Endothelial cell of umbilical vein (primary cell): Measurements from ENCODE around the gene SLC35B4. TPM values are rescaled to one million over a fixed set of nuclear protein-coding genes. Genes with fewer than 3 reads are reported as not detected.

Experiments
- BruUV-seq: library from RNA; stranded (reverse); fragments of 400-500 nt; replicated peaks from 2 replicates; lab custom pipeline; 2021; lab: Mats Ljungman, UMichigan
- CTCF ChIA-PET: fragments of 300-600, 350-600 bp; sonication (Branson Sonifier 250); formaldehyde crosslinking; loops from one replicate; lab custom pipeline; 2021; ENCODE audit warnings: antibody characterized with exemption, inconsistent platforms; lab: Charles Lee
- POLR2A ChIA-PET: fragments of 300-600, 350-600 bp; sonication (Branson Sonifier 250); formaldehyde crosslinking; loops from one replicate; lab custom pipeline; 2021; ENCODE audit warnings: antibody characterized with exemption, inconsistent platforms; lab: Charles Lee
- DNase-seq: peaks from one replicate; pipeline ENCODE4 v3.0.0-alpha.2; 2011; ENCODE audit warnings: low read depth, low spot score
- FAIRE-seq: peaks from 2 replicates; lab custom pipeline; 2011; peaks lifted over from hg19 to GRCh38; lab: Jason Lieb, UNC
- H2AFZ ChIP-seq: 2 replicates; pipeline ENCODE4 v1.6.0; 2012; ENCODE audit warnings: low read depth, low read length, control low read depth, inconsistent platforms
- H3K27ac ChIP-seq: 2 replicates; pipeline ENCODE4 v1.5.1; 2011; ENCODE audit warnings: low read depth, mild to moderate bottlenecking, control low read depth, low read length, moderate library complexity; ENCODE audit not compliant: insufficient read depth
- H3K27me3 ChIP-seq, 2 experiments: 2 replicates each; pipeline versions ENCODE4 v1.6.0 to v1.6.1; 2011; ENCODE audit warnings: low read length in 2 of 2, mixed read lengths in 1 of 2; ENCODE audit not compliant: control insufficient read depth in 2 of 2, insufficient read depth in 2 of 2
- H3K36me3 ChIP-seq, 2 experiments: 2 replicates in 1 of 2; 3 replicates in 1 of 2; pipeline ENCODE4 v1.5.1; 2011; ENCODE audit warnings: low read length in 2 of 2, mild to moderate bottlenecking in 1 of 2, moderate library complexity in 1 of 2; ENCODE audit not compliant: control insufficient read depth in 2 of 2, insufficient read depth in 2 of 2; ENCODE audit errors: extremely low read depth in 1 of 2
- H3K4me1 ChIP-seq: 3 replicates; pipeline ENCODE4 v1.5.1; 2011; ENCODE audit warnings: mild to moderate bottlenecking, low read length; ENCODE audit not compliant: control insufficient read depth, insufficient read depth; ENCODE audit errors: extremely low read depth
- H3K4me2 ChIP-seq: 2 replicates; pipeline ENCODE4 v1.6.1; 2011; ENCODE audit warnings: low read length, control low read depth, mixed read lengths; ENCODE audit not compliant: insufficient read depth
- H3K4me3 ChIP-seq, 3 experiments: fragments of 200-600 bp in 1 of 3; sonication (generic), shearing (Covaris generic) in 1 of 3; replicated peaks in 1 of 3; 2 replicates each; pipeline ENCODE4 v1.5.1; 2011 to 2016; ENCODE audit warnings: control low read depth in 3 of 3, low read length in 3 of 3, mild to moderate bottlenecking in 2 of 3, inconsistent platforms in 1 of 3, low read depth in 1 of 3, moderate library complexity in 1 of 3; ENCODE audit not compliant: insufficient read depth in 1 of 3
- H3K79me2 ChIP-seq: 2 replicates; pipeline ENCODE4 v1.6.0; 2012; ENCODE audit warnings: low read length, inconsistent platforms; ENCODE audit not compliant: control insufficient read depth, insufficient read depth
- H3K9ac ChIP-seq: replicated peaks from 2 replicates; pipeline ENCODE3; 2011; ENCODE audit warnings: low read length, control low read depth; ENCODE audit not compliant: insufficient read depth; ENCODE audit errors: extremely low read depth
- H3K9me1 ChIP-seq: replicated peaks from 3 replicates; pipeline ENCODE4 v1.6.0; 2011; ENCODE audit warnings: mild to moderate bottlenecking, low read length; ENCODE audit not compliant: control insufficient read depth, insufficient read depth; ENCODE audit errors: extremely low read depth
- H3K9me3 ChIP-seq: replicated peaks from 2 replicates; pipeline ENCODE4 v1.5.1; 2012; ENCODE audit warnings: low read length, inconsistent platforms; ENCODE audit not compliant: control insufficient read depth, insufficient read depth
- H4K20me1 ChIP-seq: replicated peaks from 2 replicates; pipeline ENCODE3; 2011; ENCODE audit warnings: mild to moderate bottlenecking, low read length; ENCODE audit not compliant: control insufficient read depth, insufficient read depth; ENCODE audit errors: extremely low read depth
- EZH2 ChIP-seq: IDR thresholded peaks from 2 replicates; pipeline ENCODE4 v1.6.1; 2012; ENCODE audit warnings: borderline replicate concordance, low read depth, mild to moderate bottlenecking, moderate library complexity, low read length, inconsistent platforms; ENCODE audit not compliant: severe bottlenecking
- FOS ChIP-seq: IDR thresholded peaks from 2 replicates; pipeline ENCODE4 v1.6.1; 2011; ENCODE audit warnings: mild to moderate bottlenecking, low read length, moderate library complexity, borderline replicate concordance; ENCODE audit not compliant: insufficient read depth
- GATA2 ChIP-seq: IDR thresholded peaks from 2 replicates; pipeline ENCODE4 v1.7.0; 2011; ENCODE audit warnings: low read depth, mild to moderate bottlenecking, moderate library complexity, mixed read lengths, low read length; ENCODE audit not compliant: insufficient read length, insufficient read depth
- JUN ChIP-seq: IDR thresholded peaks from 2 replicates; pipeline ENCODE4 v1.6.1; 2011; ENCODE audit warnings: borderline replicate concordance, low read depth; ENCODE audit not compliant: insufficient read length, insufficient read depth
- MYC ChIP-seq: IDR thresholded peaks from one replicate; pipeline ENCODE4 v1.6.1; 2011; ENCODE audit warnings: mild to moderate bottlenecking, low read depth, low read length
- POLR2A ChIP-seq: IDR thresholded peaks from 2 replicates; pipeline ENCODE4 v1.6.1; 2012; ENCODE audit warnings: low read depth, mild to moderate bottlenecking, control low read depth, low read length
- POLR2AphosphoS5 ChIP-seq: IDR thresholded peaks from 2 replicates; pipeline ENCODE4 v1.6.1; 2012; ENCODE audit warnings: low read depth, mild to moderate bottlenecking, control low read depth, low read length, moderate library complexity; ENCODE audit not compliant: insufficient read depth
- dilution Hi-C: fragments of 300-500 bp; cut with MboI; formaldehyde crosslinking; loops from one replicate; pipeline ENCODE4 v1.15.0; 2019; ENCODE audit warnings: low sequenced_read_pairs; ENCODE audit not compliant: extremely low pct_ligation_motif_present
- intact Hi-C: fragments of 100-400 bp; cut with micrococcal nuclease; formaldehyde crosslinking; loops from one replicate; pipeline ENCODE4 v1.10.0; 2022
- polyA plus RNA-seq, 4 experiments: library from polyadenylated mRNA; depleted of rRNA in 3 of 4; stranded (reverse) in 3 of 4; unstranded in 1 of 4; fragments of >200 nt; gene quantifications; 2 replicates each; pipeline versions ENCODE4 v1.2.1 to v1.2.3, GENCODE V29; 2011 to 2012; ENCODE audit warnings: missing spikeins in 1 of 4
- total RNA-seq: library from RNA; stranded (reverse); gene quantifications from 2 replicates; pipeline ENCODE4 v1.2.3, GENCODE V29; 2021
- TF ChIP-seq, protein P1 (sequence below): IDR thresholded peaks from 2 replicates; pipeline ENCODE4 v1.6.1; 2011; ENCODE audit not compliant: insufficient read depth, insufficient read length
- TF ChIP-seq, protein P2 (sequence below), 2 donors: IDR thresholded peaks; 1 replicate in 1 of 2; 2 replicates in 1 of 2; pipeline ENCODE4 v1.5.1; 2011; ENCODE audit warnings: low read length in 2 of 2, mild to moderate bottlenecking in 2 of 2, moderate library complexity in 2 of 2, control low read depth in 1 of 2, inconsistent platforms in 1 of 2, low read depth in 1 of 2; ENCODE audit not compliant: insufficient read depth in 1 of 2; ENCODE audit errors: extremely low read depth in 1 of 2

The SLC35B4 gene
- total and polyA plus RNA-seq, 2 donors (not counting 3 experiments of a cell fraction or from before 2014, with no cell fraction given), result 17.5 to 20.2 TPM

DNA sequence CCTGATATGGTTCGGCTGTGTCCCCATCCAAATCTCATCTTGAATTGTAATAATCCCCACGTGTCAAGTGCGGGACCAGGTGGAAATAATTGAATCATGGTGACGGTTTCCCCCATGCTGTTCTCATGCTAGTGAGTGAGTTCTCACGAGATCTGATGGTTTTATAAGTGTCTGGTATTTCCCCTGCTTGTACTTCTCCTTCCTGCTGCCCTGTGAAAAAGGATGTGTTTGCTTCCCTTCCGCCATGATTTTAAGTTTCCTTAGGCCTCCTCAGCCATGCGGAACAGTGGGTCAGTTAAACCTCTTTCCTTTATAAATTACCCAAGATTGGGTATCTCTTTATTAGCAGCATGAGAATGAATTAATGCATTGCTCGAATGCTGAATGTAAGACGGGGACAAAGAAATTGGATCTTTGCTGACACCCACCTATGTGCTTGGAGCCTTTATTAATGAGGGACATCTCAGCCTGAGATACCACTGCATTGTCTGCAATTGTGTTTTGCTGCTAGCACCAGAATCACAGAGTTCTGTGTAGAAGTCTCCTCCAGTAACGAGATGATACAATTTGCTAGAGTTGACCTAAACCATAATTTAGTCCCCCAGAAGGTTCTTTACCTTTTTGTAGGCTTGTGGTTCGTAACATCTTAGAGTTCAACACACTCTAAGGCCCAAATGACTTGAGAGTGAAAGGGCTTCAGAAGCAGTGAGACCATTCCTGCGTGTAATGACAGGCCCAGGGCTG, 28.6 kb downstream of the SLC35B4 start:
- Histone ChIP-seq H3K9me1 (no peaks in the 10 kb centered on the region), H3K4me2 (no peak overlapping the region), H3K27ac (no peak overlapping the region), H3K9ac (no peak overlapping the region), H3K4me3 (no peak overlapping the region), H3K79me2 (no peaks in the 10 kb centered on the region), H3K27me3 (peaks cover 5% of the 10 kb centered on the region in 2 experiments), H3K9me3 (no peaks in the 10 kb centered on the region), H2AFZ (no peak overlapping the region), H3K4me1 (no peaks in the 10 kb centered on the region), H3K36me3 (no peaks in the 10 kb centered on the region), H4K20me1 (no peaks in the 10 kb centered on the region)
- dilution Hi-C loops, result no loop called here
- POLR2A ChIA-PET, result no interaction called here
- BruUV-seq, result no TSS peak
- intact Hi-C loops, result no loop called here
- TF ChIP-seq JUN (no peak), POLR2A (no peak), EZH2 (no peak), MYC (no peak), GATA2 (no peak), POLR2AphosphoS5 (no peak), FOS (no peak)
- TF ChIP-seq, protein P1, sequence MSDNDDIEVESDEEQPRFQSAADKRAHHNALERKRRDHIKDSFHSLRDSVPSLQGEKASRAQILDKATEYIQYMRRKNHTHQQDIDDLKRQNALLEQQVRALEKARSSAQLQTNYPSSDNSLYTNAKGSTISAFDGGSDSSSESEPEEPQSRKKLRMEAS, result no peak
- TF ChIP-seq, protein P2, sequence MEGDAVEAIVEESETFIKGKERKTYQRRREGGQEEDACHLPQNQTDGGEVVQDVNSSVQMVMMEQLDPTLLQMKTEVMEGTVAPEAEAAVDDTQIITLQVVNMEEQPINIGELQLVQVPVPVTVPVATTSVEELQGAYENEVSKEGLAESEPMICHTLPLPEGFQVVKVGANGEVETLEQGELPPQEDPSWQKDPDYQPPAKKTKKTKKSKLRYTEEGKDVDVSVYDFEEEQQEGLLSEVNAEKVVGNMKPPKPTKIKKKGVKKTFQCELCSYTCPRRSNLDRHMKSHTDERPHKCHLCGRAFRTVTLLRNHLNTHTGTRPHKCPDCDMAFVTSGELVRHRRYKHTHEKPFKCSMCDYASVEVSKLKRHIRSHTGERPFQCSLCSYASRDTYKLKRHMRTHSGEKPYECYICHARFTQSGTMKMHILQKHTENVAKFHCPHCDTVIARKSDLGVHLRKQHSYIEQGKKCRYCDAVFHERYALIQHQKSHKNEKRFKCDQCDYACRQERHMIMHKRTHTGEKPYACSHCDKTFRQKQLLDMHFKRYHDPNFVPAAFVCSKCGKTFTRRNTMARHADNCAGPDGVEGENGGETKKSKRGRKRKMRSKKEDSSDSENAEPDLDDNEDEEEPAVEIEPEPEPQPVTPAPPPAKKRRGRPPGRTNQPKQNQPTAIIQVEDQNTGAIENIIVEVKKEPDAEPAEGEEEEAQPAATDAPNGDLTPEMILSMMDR (IDR thresholded peaks at IDR 0.05; ENCODE audit: extremely low read depth in 1 of 2, insufficient read depth in 1 of 2, low read depth in 1 of 2, low read length in 2 of 2), result no peak
- DNase-seq (no peak), FAIRE-seq (no peak)
- CTCF ChIA-PET, result interaction anchor here (0.7 to 0.8 kb wide), 2 partner anchors 69 to 120 kb away, joined by 3 read pairs; no protein-coding TSS in a partner anchor
